NK-92 (cell line): ENCODE results near the gene DCLK2.

Experiments used
- DNase-seq: peaks from one replicate; lab custom pipeline; 2025; ENCODE audit not compliant: unreplicated experiment; lab: John Stamatoyannopoulos, UW

The DCLK2 gene

DNA sequence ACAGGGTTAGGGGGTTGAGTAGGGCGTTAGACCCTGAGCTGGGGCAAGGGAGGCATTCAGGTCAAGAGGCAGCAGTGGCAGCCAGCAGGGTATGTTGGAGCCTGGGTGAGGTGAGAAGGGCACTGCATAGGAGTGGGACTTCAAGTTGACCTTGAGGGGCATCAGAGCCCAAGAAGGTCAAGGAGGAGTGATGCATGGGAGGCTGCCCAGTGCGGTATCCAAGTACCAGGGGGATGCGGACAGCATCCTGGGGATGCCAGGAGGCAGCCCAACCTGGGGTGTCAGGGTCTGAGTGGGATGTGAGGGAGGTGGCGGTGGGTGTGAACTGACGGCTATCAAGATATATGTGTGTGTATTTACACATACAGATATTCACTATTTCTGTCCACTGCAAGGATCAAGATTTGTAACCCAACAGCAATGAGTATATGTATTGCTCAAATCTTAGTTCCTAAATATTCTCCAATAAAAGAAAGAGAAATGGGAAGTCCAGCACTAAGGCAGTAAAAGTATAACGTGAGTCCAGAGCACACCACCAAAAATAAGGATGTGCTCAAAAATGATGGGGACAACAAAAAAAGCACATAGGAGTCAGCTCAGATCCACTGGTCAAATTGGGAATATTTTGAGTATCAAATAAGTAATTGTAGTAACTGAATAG is 9.8 kb upstream of the DCLK2 start:
- no peak for DNase-seq

DNA sequence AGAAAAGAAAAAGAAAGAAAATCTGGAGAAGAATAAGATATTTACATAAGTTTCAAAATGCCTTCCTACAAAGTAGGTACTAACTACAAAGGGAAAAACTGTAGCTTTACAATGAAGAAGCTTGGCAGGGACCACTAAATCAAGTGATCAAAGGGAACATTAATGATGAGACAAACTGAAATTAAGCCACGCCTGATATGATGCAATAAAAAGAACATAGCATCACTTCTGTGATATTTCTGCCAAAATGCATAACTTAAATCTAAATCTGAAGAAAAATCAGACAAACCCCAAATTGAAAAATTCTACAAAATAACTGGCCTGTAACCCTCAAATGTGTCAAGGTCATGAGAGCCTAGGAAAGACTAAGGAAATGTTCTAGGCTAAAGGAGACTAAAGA is 8.9 kb upstream of the DCLK2 start:
- DNase-seq = no peak

DNA sequence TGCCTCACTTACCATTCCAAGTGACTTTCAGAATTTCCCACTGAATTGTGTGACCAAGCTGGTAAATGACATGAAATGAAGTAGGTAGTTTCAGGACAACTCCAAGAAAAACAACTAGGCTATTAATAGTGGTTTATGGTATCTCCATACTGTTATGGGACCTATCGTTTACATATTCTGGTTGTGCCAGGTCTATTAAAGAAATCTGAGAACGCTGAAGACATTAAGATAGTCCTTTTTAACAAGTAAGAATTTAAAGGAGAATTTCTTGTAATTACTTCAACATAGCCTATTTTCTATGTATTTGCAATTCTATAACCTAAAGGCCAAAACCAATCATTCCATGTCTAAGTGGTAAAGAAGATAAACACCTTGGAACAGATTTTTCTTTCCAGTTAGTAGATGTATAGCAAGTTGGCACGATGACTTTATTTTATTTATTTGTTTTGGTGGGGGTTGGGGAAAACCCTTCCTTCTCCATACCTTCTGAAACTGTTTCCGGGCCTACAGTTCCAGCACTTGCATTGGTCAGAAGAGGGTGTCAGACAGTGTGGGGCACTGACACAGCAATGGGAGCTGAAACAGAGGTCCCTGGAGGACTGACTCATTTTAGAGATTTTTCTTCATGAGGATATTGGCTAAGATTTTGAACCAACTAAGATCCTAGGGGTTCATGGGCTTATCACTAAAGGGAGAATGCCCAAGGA is 7.6 kb upstream of the DCLK2 start:
- no peak for DNase-seq

DNA sequence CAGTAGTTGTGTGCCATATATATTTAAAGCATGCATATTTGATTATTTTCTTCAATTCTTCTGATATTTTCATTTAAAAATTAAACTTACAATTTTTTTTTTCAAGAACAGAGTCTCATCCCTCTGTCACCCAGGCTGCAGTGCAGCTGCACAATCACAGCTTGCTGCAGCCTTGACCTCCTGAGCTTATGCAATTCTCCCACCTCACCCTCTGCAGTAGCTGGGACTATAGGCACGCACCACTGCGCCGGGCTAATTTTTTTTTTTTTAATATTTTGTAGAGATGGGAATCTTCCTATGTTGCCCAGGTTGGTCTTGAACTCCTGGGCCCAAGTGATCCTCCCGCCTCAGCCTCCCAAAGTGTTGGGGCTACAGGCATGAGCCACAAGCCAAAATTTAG is 5.8 kb upstream of the DCLK2 start:
- no peak for DNase-seq

DNA sequence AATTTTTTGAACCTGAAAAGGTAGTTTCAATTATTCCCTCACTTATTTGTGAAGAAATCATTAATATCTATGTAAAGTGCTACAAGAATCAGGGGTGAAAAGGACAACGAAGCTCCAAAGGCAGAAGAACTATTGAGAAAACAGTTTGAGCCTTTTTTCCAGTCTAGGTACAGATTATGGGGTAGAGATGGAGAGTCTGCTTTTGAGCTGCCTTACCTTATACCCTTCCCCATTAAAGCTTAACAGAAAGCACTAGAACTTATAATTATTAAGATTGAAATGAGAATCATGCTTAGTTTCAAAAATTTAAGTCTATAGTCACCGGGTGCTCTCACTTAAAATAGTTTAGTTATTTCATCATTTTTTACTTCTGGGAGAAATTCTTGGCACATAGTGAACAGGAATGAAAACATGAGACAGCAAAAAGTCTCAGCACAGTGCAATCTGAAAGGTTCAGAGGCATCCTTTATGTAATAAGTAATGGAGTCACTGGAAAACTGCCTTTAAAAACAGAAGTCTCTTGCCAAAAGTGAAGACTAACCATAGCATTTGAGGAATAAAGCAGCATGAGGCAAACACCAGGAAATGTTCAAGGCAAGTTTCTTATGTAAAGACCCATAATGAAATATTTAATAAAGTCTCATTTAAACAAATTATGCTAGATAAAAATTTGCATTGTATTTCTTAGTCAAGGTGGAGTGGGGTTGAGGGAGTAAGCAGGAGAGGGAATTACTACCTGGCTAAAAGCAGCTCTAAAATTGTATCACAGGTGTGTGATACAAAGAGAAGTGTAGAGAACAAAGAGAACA is 5.1 kb upstream of the DCLK2 start:
- DNase-seq = no peak

DNA sequence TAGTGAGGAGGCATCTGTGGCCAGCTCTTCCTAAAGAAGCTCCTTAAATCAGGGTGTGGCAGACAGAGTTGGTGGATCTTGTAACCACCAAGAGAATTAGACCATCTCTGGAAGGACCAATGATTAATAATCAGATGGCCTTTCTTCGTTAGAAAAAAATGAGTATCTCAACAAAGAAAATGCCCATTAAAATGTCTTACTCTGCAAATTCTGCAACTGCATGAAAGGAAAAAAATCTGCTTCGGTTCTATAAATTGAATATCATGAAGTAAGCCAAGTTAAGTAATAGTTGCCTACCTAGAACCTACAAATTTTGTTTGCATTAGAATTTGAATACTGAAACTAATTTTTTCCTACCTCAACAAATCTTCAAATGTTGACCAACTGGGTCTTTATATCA is 4.2 kb upstream of the DCLK2 start:
- DNase-seq = no peak

DNA sequence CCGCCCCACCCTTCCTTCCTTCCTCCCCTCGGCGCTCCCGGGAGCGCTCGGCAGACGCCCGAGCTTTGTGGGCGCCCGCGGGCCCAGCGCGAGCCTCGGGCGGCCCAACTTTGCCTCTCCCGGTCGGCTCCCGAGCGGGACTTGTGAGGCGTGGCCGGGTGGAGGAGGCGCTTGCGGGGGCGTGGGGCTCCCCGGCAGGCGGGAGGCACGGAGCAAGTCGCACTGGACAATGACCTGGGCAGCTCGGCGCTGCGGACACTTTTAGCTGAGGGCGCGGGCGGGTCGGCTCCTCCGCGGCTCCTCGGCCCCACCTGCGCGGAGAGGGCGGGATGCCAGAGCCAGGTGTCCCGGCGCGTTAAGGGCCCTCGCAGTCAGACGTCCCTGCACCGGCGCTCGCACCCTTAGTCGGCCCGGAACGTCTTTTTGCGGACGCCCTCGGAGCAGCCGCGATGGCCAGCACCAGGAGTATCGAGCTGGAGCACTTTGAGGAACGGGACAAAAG is 385 bp downstream of the DCLK2 start:
- no peak for DNase-seq

DNA sequence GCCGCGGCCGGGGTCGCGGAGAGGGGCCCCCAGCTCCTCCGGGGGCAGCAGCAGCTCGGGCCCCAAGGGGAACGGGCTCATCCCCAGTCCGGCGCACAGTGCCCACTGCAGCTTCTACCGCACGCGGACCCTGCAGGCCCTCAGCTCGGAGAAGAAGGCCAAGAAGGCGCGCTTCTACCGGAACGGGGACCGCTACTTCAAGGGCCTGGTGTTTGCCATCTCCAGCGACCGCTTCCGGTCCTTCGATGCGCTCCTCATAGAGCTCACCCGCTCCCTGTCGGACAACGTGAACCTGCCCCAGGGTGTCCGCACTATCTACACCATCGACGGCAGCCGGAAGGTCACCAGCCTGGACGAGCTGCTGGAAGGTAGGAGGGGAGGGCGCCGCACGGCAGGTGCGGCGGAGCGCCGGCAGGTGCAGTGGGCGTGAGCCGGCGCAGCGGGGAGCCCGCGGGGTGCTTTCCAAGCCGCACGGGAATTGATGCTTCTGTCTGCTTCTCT is 886 bp downstream of the DCLK2 start:
- no peak for DNase-seq

DNA sequence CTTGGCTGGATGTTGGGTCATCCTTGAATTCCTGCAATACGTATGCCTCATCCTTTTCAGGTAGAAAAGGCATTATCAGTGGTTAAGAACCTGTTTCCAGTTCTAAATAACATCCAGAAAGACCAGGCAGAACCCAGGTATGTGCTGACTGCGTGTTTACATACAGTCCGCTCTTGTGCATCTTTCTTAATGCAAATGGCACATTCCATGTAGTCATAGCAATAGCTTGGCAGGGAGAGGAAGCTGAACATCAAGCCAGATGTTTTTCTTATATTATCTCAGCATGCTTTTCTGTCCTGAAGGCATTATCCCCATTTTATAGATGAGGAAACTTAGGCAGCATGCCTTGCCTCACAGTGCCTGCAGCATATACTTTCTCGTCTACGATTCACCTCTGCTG is 2.1 kb downstream of the DCLK2 start:
- no peak for DNase-seq

DNA sequence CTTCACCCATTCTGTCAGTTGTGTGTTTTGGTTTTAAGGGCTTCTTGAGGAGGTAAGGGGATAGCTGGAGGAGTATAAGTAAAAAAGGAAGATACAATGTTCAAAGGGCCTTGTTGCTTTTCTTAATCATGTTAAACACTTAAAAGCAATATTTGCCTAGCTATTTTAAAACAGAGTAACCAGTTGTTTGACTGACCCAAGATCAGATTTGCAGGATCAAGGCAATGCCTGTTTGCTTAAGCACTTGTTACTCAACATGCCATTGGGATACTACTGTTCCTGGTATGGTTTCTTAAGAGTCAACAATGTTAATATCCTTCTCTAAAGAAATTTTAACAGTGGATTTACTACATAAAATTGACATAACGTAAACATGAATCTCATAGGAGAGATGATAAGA is 2.6 kb downstream of the DCLK2 start:
- DNase-seq = no peak

DNA sequence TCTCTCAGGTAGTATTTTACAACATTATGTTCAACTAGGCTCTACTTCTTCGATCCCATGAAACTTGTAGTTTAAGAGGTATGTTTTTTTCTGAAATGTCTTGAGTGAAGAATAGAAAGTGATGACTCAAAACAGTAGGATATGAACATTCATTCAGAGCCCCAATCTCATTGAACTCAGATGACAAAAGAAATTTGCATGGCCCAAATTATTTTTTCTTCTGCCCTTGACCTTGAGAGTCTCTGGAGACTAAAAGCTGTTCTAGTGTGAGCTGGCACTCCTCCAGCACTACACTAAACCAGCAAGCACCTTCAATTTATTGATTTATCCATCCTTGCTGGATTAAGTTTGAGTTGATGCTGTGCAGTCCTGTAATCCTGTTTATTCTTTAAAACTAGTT is 4.0 kb downstream of the DCLK2 start:
- DNase-seq = no peak

DNA sequence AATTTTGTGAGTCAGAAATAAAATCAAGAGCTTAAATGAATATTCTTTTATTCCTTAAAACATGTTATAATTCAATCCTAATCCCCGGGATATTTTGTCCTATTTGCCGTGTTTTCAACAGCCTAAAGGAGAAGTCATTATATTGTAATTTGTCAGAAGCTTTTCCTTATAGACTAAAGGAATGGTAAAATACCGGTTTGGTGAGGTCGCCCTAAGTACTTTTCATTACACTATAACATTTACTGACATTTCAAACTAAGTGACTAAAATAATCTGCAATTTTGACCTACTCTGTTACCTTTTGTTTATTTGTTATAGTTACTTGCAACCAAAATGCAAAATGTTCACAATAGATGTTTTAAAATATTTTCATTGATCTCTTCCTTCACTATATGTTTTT is 8.8 kb downstream of the DCLK2 start:
- no peak for DNase-seq

DNA sequence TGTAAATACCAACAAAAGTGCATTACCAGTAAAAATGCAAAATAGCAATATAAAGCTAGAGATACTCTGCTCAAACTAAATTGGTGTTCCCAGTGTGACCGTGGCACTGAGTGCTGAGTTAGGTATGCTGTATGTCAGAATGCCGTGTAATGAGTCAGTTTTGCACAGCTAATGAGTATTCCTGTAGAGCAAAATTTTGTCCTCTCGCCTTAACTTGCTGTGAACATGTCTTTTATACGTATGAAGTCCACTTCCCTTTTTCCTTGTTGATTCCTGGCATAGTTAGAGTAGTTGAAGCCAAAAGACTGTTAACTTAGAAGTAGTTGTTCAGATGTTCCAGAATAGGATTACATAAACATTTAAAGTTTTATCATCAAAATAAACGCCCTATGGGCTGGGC is 11.5 kb downstream of the DCLK2 start:
- DNase-seq = no peak

DNA sequence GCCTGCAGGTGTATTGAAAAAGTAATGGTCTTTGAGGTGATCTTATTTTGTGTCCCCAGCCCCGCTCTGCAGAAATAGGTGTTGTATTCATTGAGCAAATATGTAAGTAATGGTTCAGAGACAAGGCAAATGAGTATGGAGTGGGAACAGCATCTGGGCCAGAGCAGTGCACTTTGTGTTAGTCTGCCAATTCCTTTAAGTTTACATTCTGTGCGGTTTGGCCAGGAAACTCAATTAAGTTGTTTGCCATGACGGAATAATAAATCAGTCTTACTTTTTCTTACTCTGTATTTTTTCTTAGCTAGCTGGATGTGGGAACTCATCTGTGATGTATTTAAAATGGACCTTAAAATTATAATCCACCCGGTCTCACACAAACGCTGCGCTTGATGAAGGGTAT is 12.6 kb downstream of the DCLK2 start:
- no peak for DNase-seq

DNA sequence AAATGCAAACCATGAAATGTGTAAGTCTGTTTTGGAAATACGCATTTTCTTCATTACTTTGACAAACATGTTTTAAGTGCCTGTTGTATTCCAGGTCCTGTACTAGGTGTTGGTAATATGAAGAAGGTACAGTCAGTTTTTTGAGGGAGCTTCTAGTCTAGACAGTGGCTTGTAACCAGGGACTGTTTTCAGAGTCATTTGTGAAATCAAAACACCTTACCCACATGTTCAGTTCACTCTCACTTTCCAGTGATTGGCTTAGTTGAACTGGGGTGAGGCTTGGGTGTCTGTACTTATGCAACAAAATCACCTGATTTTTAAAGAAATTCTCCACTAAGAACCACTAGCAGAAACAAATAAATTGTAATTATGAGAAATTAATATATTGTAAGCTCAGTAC is 16.4 kb downstream of the DCLK2 start:
- no peak for DNase-seq

DNA sequence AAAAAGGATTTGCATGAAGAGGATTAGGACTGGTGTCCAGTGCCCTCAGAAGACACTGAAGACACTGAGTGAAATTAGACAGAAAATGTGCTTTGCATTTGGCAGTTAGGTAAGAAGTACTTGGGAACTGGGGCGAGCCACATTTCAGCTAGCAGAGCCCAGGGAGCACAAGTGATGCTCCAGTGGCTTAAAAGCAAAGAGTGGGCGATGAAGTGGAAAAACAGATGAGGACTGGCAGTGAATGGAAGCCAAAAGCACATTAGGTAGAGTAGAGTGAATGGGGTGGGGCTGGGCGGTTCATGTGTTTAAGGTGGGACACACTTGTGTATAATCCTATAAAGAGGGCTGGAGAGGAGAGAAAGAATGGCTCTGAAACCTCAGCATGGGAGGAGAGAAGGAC is 18.4 kb downstream of the DCLK2 start:
- no peak for DNase-seq

DNA sequence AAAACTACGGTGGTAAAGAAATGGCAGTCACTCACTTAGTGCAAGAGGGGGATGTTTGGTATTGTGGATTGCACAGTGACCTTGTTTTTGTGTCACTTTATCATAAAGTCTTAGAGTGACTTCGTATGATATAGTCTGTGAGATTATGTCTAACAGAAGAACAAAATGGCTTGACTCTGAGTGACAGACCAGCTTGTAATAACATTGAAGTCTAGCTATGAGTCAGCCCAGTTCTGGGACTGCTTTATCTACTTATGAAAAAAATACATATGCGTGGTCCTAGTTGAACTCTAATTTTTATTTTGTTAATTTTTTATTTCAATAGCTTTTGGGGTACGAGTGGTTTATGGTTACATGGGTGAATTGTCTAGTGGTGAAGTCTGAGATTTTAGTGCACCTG is 20.0 kb downstream of the DCLK2 start:
- no peak for DNase-seq

DNA sequence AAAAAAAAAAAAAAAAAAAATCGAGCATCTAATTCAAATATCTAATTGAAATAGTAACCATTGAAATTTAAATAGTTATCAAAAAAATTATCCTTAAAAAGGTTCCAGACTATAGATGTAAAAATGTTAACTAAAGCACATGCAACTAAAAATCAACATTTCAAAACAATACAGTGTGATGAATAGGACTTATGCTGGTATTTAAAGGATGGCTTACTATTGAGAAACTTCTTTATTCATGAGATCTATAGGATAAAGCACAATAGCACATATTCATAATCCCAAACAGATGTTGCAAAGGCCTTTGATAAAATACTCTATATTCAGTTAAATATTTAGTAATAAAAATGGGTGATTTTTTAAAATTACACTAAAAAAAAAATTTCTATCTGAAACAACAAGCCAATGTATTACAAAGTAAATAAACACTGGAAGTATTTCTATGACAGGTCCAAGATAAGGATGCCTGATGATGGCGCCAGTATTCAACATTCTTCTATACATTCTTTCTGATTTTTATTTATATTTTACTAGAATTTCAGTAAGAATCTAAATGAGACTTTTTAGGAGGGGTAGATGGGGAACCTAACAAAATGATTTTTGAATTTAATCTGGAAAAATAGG is 26.3 kb downstream of the DCLK2 start:
- no peak for DNase-seq

DNA sequence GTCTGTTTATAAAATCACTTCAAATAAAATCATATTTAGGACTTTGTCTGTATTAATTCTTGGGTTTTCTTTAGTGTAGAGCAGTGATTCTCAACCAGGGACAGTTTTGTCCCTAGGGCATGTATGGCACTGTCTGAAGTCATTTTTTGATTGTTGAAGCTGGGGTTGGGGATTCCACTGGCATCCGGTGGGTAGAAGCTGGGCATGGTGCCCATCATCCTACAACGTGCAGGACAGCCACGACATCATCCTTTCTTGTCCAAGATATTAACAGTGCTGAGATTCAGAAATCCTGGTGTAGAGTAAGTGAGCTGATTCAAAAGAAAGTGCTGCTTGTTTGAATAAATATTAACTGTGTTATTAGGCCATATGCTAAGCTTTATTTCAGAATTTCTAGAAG is 28.6 kb downstream of the DCLK2 start:
- no peak for DNase-seq

DNA sequence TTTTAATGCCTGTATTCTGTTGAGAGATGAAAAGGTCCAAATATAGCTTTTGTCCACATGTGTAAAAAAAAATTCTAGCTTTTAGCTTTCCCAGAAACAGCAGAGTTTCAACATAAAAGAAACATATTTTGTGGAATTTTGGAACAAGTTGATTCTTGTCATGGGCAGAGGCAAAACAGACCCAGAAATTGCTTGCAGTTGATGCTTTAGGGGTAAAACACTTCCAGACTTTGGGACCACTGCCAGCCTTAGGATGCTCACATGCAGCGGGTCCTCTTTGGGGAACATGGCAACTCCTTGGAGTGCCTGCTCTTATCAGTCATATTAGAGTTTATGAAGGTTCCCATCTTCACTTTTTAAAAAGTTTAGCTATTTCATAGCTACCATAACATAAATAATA is 30.4 kb downstream of the DCLK2 start:
- no peak for DNase-seq

DNA sequence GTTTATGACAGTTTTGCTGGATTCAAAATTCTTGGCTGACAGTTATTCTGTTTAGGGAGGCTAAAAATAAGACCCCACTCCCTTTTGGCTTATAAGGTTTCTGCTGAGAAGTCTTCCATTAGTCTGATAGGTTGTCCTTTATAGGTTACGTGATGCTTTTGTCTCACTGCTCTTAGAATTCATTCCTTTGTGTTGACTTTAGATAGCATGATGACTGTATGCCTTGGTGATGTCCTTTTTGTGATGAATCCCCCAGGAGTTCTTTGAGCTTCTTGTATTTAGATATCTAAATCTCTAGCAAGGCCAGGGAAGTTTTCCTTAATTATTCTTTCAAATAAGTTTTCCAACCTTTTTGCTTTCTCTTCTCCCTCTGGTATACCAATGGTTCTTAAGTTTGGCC is 36.4 kb downstream of the DCLK2 start:
- DNase-seq = no peak
